Measurements from ENCODE around the gene PRIM1. TPM values are rescaled to one million over a fixed set of nuclear protein-coding genes. Genes with fewer than 3 reads are reported as not detected.

Gene PRIM1
- total and polyA plus RNA-seq, 4 donors = 15.0 to 19.9 (median 16.8) TPM

- Histone ChIP-seq H3K36me3 (ENCODE audit: control insufficient read depth, insufficient read depth, low read length) (peaks cover 42% of the 10 kb centered on the region), H3K4me1 (ENCODE audit: control insufficient read depth, insufficient read depth, low read length) (peaks cover 29% of the 10 kb centered on the region), H3K27ac (ENCODE audit: low read depth, low read length) (peak overlapping the region; percentile 17), H3K27me3 (ENCODE audit: control insufficient read depth, insufficient read depth, low read length) (no peaks in the 10 kb centered on the region), H3K4me3 (ENCODE audit: low read depth, low read length) (no peak overlapping the region), H3K9me3 (ENCODE audit: control insufficient read depth, insufficient read depth, low read length) (no peaks in the 10 kb centered on the region)
- WGBS (ENCODE audit: insufficient coverage) = 89% methylated on average over 1 of the region's 2 CpGs
- no peak for DNase-seq (ENCODE audit: low read depth in 4 of 6, low spot score in 6 of 6)
Observed at GRCh38 chr12:56721216-56721615, 30.9 kb downstream of the PRIM1 start.

- Histone ChIP-seq H3K36me3 (ENCODE audit: control insufficient read depth, insufficient read depth, low read length) (peaks cover 45% of the 10 kb centered on the region), H3K27me3 (ENCODE audit: control insufficient read depth, insufficient read depth, low read length) (no peaks in the 10 kb centered on the region), H3K27ac (ENCODE audit: low read depth, low read length) (no peak overlapping the region), H3K4me3 (ENCODE audit: low read depth, low read length) (no peak overlapping the region), H3K4me1 (ENCODE audit: control insufficient read depth, insufficient read depth, low read length) (peaks cover 29% of the 10 kb centered on the region), H3K9me3 (ENCODE audit: control insufficient read depth, insufficient read depth, low read length) (no peaks in the 10 kb centered on the region)
- DNase-seq (ENCODE audit: low read depth in 4 of 6, low spot score in 6 of 6) = no peak
- 78% methylated on average over 1 of the region's 1 CpG for WGBS (ENCODE audit: insufficient coverage)
Observed at GRCh38 chr12:56720731-56721151, 31.4 kb downstream of the PRIM1 start.

GRCh38 chr12:56719056-56719455 is 33.1 kb downstream of the PRIM1 start:
- no peaks in the 10 kb centered on the region for H3K27me3 ChIP-seq (ENCODE audit: control insufficient read depth, insufficient read depth, low read length)
- H3K9me3 ChIP-seq (ENCODE audit: control insufficient read depth, insufficient read depth, low read length) = no peaks in the 10 kb centered on the region
- no peak overlapping the region for H3K27ac ChIP-seq (ENCODE audit: low read depth, low read length)
- peaks cover 52% of the 10 kb centered on the region for H3K36me3 ChIP-seq (ENCODE audit: control insufficient read depth, insufficient read depth, low read length)
- no peak overlapping the region for H3K4me3 ChIP-seq (ENCODE audit: low read depth, low read length)
- peaks cover 29% of the 10 kb centered on the region for H3K4me1 ChIP-seq (ENCODE audit: control insufficient read depth, insufficient read depth, low read length)
- no peak for DNase-seq (ENCODE audit: low read depth in 4 of 6, low spot score in 6 of 6)

DNA sequence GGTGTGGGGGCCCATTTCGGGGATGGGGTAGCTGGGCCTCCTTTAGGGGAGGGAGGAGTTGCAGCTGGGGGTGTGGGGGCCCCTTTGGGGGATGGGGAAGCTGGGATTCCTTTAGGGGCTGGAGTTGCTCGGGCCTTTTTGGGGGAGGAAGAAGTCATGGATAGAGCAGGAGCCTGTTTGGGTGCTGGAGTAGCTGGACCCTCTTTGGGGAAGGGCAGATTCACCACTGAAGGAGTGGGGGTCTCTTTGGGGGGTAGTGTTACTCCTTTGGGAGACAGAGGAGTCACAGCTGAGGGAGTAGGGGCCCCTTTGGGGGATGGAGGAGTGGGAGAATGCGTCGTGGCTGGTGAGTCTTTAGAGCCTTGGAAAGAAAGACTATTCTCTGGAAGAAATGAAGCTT is 33.5 kb downstream of the PRIM1 start:
- H3K9me3 ChIP-seq (ENCODE audit: control insufficient read depth, insufficient read depth, low read length) = no peaks in the 10 kb centered on the region
- no peak overlapping the region for H3K4me3 ChIP-seq (ENCODE audit: low read depth, low read length)
- peaks cover 56% of the 10 kb centered on the region for H3K36me3 ChIP-seq (ENCODE audit: control insufficient read depth, insufficient read depth, low read length)
- 50% methylated on average over 3 of the region's 4 CpGs for whole genome bisulfite sequencing (ENCODE audit: insufficient coverage)
- H3K27me3 ChIP-seq (ENCODE audit: control insufficient read depth, insufficient read depth, low read length) = no peaks in the 10 kb centered on the region
- H3K27ac ChIP-seq (ENCODE audit: low read depth, low read length) = no peak overlapping the region
- DNase-seq (ENCODE audit: low read depth in 4 of 6, low spot score in 6 of 6) = no peak
- H3K4me1 ChIP-seq (ENCODE audit: control insufficient read depth, insufficient read depth, low read length) = peaks cover 29% of the 10 kb centered on the region

- Histone ChIP-seq H3K27ac (ENCODE audit: low read depth, low read length) (no peak overlapping the region), H3K4me1 (ENCODE audit: control insufficient read depth, insufficient read depth, low read length) (peaks cover 29% of the 10 kb centered on the region), H3K27me3 (ENCODE audit: control insufficient read depth, insufficient read depth, low read length) (no peaks in the 10 kb centered on the region), H3K4me3 (ENCODE audit: low read depth, low read length) (no peak overlapping the region), H3K9me3 (ENCODE audit: control insufficient read depth, insufficient read depth, low read length) (no peaks in the 10 kb centered on the region), H3K36me3 (ENCODE audit: control insufficient read depth, insufficient read depth, low read length) (peaks cover 61% of the 10 kb centered on the region)
- 78% methylated on average over 1 of the region's 1 CpG for WGBS (ENCODE audit: insufficient coverage)
- no peak for DNase-seq (ENCODE audit: low read depth in 4 of 6, low spot score in 6 of 6)
Observed at GRCh38 chr12:56718149-56718548, 34.0 kb downstream of the PRIM1 start.

DNA sequence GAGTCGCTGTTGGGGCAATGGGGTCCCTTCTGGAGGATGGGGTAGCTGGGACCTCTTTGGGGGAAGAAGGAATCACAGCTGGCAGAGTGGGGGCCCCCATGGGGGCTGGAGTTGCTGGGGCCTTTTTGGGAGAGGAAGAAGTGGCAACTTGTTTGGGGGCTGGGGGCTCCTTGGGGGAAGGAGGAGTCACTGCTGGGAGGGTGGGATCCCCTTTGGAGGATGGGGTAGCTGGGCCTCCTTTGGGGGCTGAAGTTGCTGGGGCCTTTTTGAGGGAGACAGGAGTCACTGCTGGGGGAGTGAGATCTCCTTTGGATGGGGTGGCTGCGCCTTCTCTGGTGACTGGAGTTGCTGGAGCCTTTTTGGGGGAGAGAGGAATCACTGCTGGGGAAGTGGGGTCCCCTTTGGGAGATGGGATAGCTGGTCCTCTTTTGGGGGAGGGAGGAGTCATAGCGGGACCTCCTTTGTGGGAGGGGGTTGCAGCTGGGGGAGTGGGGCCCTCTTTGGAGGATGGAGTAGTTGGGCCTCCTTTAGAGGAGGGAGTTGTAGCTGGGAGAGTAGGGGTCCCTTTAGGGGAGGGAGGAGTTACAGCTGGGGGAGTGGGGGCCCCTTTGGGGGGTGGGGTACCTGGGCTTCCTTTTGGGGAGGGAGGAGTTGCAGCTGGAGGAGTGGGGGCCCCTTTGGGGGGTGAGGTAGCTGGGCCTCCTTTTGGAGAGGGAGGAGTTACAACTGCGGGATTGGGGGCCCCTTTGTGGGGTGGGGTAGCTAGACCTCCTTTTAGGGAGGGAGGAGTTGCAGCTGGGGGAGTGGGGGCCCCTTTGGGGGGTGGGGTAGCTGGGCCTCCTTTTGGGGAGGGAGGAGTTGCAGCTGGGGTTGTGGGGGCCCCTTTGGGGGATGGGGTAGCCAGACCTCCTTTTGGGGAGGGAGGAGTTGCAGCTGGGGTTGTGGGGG is 34.9 kb downstream of the PRIM1 start:
- Histone ChIP-seq H3K27ac (ENCODE audit: low read depth, low read length) (no peak overlapping the region), H3K9me3 (ENCODE audit: control insufficient read depth, insufficient read depth, low read length) (no peaks in the 10 kb centered on the region), H3K27me3 (ENCODE audit: control insufficient read depth, insufficient read depth, low read length) (no peaks in the 10 kb centered on the region), H3K36me3 (ENCODE audit: control insufficient read depth, insufficient read depth, low read length) (peaks cover 67% of the 10 kb centered on the region), H3K4me1 (ENCODE audit: control insufficient read depth, insufficient read depth, low read length) (peaks cover 24% of the 10 kb centered on the region), H3K4me3 (ENCODE audit: low read depth, low read length) (no peak overlapping the region)
- 100% methylated on average over 3 of the region's 4 CpGs for WGBS (ENCODE audit: insufficient coverage)
- DNase-seq (ENCODE audit: low read depth in 4 of 6, low spot score in 6 of 6) = no peak

DNA sequence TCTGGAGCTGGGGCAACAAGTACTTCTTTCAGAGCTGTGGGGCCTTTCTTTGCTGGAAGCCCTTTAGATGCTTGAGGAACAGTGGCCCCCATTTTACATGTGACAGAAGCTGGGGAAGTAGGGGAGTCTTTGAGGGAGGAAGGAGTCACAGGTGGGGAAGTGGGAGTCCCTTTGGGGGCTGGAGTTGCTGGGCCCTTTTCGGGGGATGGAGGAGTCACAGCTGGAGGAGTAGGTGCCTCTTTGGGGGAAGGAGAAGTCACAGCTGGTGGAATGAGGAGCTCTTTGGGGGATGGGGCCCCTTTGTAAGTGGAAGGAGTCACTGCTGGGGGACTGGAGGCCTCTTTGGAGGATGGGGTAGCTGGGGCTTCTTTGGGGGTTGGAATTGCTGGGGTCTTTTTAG is 35.7 kb downstream of the PRIM1 start:
- DNase-seq (ENCODE audit: low read depth in 4 of 6, low spot score in 6 of 6) = no peak
- peaks cover 75% of the 10 kb centered on the region for H3K36me3 ChIP-seq (ENCODE audit: control insufficient read depth, insufficient read depth, low read length)
- no peak overlapping the region for H3K27ac ChIP-seq (ENCODE audit: low read depth, low read length)
- WGBS (ENCODE audit: insufficient coverage) = 88% methylated on average over 1 of the region's 1 CpG
- H3K27me3 ChIP-seq (ENCODE audit: control insufficient read depth, insufficient read depth, low read length) = no peaks in the 10 kb centered on the region
- H3K4me3 ChIP-seq (ENCODE audit: low read depth, low read length) = no peak overlapping the region
- H3K9me3 ChIP-seq (ENCODE audit: control insufficient read depth, insufficient read depth, low read length) = no peaks in the 10 kb centered on the region
- H3K4me1 ChIP-seq (ENCODE audit: control insufficient read depth, insufficient read depth, low read length) = peaks cover 22% of the 10 kb centered on the region

GRCh38 chr12:56715798-56716197 is 36.3 kb downstream of the PRIM1 start:
- H3K36me3 ChIP-seq (ENCODE audit: control insufficient read depth, insufficient read depth, low read length) = peaks cover 72% of the 10 kb centered on the region
- no peak for DNase-seq (ENCODE audit: low read depth in 4 of 6, low spot score in 6 of 6)
- H3K4me1 ChIP-seq (ENCODE audit: control insufficient read depth, insufficient read depth, low read length) = peaks cover 16% of the 10 kb centered on the region
- H3K4me3 ChIP-seq (ENCODE audit: low read depth, low read length) = no peak overlapping the region
- no peaks in the 10 kb centered on the region for H3K9me3 ChIP-seq (ENCODE audit: control insufficient read depth, insufficient read depth, low read length)
- no peak overlapping the region for H3K27ac ChIP-seq (ENCODE audit: low read depth, low read length)
- no peaks in the 10 kb centered on the region for H3K27me3 ChIP-seq (ENCODE audit: control insufficient read depth, insufficient read depth, low read length)
- 71% methylated on average over 7 of the region's 8 CpGs for WGBS (ENCODE audit: insufficient coverage)

DNA sequence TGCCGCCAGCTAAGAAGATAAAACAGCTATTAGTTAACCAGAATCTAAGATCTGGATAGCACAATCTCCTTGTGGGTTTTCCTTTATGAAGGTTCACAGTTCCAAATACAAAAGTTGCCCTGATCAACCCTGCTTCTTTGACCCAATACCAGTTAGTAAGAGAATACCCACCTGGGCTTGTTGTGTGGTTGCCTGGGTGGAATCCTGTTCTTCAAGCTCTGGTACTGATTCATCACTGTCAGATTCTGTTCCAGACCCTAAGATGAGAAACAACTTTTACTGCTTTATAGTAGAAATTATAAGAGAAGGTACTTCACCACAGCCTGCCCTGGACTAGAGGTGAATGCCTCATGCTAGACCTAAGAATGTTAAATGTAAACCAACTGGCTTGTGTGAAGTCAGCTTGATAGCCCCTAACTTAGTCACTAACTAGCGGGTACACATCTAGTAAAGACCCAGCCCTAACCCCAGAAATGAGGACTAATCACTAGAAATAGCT is 37.6 kb downstream of the PRIM1 start:
- no CpG with 5 or more reads among the region's 2 CpGs for whole genome bisulfite sequencing (ENCODE audit: insufficient coverage)
- H3K36me3 ChIP-seq (ENCODE audit: control insufficient read depth, insufficient read depth, low read length) = peaks cover 64% of the 10 kb centered on the region
- no peaks in the 10 kb centered on the region for H3K9me3 ChIP-seq (ENCODE audit: control insufficient read depth, insufficient read depth, low read length)
- H3K4me1 ChIP-seq (ENCODE audit: control insufficient read depth, insufficient read depth, low read length) = peaks cover 16% of the 10 kb centered on the region
- H3K27me3 ChIP-seq (ENCODE audit: control insufficient read depth, insufficient read depth, low read length) = no peaks in the 10 kb centered on the region
- DNase-seq (ENCODE audit: low read depth in 4 of 6, low spot score in 6 of 6) = no peak
- H3K27ac ChIP-seq (ENCODE audit: low read depth, low read length) = no peak overlapping the region
- no peak overlapping the region for H3K4me3 ChIP-seq (ENCODE audit: low read depth, low read length)

GRCh38 chr12:56713345-56713744 is 38.8 kb downstream of the PRIM1 start:
- WGBS (ENCODE audit: insufficient coverage) = no CpG with 5 or more reads among the region's 3 CpGs
- no peaks in the 10 kb centered on the region for H3K27me3 ChIP-seq (ENCODE audit: control insufficient read depth, insufficient read depth, low read length)
- no peak overlapping the region for H3K27ac ChIP-seq (ENCODE audit: low read depth, low read length)
- H3K9me3 ChIP-seq (ENCODE audit: control insufficient read depth, insufficient read depth, low read length) = no peaks in the 10 kb centered on the region
- no peak overlapping the region for H3K4me3 ChIP-seq (ENCODE audit: low read depth, low read length)
- H3K4me1 ChIP-seq (ENCODE audit: control insufficient read depth, insufficient read depth, low read length) = peaks cover 12% of the 10 kb centered on the region
- no peak for DNase-seq (ENCODE audit: low read depth in 4 of 6, low spot score in 6 of 6)
- peaks cover 55% of the 10 kb centered on the region for H3K36me3 ChIP-seq (ENCODE audit: control insufficient read depth, insufficient read depth, low read length)
